Epithelial cell of prostate (primary cell): ENCODE data around the gene MSI2.

ENCODE experiments used
- DNase-seq: peaks from one replicate; pipeline ENCODE4 v3.0.0-alpha.2; 2011; ENCODE audit warnings: low read depth, low spot score
- H3K27ac ChIP-seq: fragments of 450-650 bp; 2 replicates; pipeline ENCODE4 v1.5.1; 2017; ENCODE audit warnings: mild to moderate bottlenecking

MSI2 gene

DNA sequence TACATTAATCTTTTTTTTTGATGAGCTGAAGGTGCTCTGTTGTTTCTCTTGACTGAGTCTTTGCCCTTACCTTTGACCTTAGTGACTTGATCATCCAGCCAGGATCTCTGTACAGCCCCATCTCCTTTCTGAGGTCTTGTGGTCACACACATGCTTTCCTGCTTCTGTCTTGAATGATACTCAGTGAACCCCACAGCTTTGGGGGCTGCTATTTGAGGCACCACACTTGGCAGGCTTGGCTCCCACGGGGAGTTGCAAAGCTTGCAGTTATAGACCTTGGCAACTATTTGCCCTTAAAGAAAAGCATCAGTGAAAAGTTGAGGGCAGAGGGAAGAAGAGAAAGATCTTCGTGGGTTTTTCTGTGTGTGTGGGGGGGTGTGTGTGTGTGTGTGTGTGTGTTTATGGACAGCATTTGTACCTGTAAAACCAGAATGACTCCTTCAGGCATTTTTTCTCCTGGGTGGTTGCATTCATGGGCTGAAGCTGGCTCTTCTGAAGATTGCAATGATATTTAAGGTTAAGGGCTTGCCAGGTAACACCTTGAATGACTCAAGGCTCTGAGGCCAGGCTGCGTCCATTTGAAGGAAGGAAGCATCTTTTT, 101.6 kb downstream of the MSI2 start:
- H3K27ac ChIP-seq = peak overlapping the region; percentile 65
- peak; percentile 84 for DNase-seq

DNA sequence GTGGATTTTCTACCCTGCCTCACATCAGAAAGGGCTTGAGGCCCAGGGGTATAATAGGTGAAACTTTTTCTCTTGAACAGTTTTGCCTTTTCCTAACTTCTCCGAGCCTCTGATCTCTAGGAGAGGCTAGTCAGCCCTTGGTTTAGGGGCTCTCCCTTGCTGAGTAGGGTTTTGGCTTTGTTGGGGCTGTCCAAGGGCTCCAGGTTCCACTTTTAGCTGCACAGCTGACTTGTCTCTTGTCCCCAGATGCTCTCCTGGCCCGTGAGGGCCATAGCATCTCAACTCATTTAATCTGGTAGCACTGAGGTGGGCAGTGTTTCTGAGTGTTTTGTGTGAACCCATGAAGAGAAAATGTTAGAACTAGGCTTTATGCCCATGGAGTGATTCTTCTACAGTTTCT, 103.9 kb downstream of the MSI2 start:
- no peak overlapping the region for H3K27ac ChIP-seq
- DNase-seq = no peak

DNA sequence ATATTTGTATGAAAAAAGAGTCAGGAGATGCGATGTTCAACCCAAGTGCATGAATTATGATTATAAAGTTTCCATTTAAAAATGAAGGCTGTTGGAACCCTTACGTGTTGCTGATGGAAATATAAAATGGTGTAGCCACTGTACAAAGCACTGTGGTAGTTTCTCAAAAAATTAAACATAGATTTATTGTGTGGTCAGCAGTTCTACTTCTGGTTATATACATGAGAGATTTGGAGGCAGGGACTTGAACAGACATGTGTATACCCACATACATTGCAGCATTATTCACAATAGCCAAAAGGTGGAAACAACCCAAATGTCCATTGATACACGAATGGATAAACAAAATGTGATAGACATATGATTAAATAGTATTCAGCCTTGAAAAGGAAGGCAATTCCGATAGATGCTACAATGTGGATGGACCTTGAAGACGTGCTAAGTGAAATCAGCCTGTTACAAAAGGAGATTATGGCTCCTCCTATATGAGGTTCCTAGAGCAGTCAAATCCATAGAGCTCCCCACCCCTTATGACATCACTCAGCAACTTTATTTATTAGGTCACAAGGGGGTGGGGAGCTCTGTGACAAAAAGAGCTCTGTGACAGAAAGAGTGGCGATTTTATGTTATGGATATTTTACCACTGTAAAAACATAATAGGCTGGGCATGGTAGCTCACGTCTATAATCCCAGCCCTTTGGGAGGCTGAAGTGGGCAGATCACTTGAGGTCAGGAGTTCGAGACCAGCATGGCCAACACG, 106.7 kb downstream of the MSI2 start:
- DNase-seq = no peak
- no peak overlapping the region for H3K27ac ChIP-seq

DNA sequence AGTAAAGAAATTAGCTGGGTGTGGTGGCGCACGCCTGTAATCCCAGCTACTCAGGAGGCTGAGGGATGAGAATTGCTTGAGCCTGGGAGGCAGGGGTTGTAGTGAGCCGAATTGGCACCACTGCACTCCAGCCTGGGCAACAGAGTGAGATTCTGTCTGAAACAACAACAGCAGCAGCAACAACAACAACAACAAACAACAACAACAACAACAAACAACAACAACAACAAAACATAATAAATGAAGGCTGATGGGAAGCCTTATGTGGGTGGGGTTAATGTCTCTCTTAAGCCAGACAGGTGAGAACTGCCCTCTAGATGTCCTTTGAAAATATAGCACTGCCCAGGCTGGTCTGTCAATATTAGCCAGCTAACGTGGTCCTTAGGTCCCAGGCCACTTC, 107.3 kb downstream of the MSI2 start:
- no peak for DNase-seq
- no peak overlapping the region for H3K27ac ChIP-seq

DNA sequence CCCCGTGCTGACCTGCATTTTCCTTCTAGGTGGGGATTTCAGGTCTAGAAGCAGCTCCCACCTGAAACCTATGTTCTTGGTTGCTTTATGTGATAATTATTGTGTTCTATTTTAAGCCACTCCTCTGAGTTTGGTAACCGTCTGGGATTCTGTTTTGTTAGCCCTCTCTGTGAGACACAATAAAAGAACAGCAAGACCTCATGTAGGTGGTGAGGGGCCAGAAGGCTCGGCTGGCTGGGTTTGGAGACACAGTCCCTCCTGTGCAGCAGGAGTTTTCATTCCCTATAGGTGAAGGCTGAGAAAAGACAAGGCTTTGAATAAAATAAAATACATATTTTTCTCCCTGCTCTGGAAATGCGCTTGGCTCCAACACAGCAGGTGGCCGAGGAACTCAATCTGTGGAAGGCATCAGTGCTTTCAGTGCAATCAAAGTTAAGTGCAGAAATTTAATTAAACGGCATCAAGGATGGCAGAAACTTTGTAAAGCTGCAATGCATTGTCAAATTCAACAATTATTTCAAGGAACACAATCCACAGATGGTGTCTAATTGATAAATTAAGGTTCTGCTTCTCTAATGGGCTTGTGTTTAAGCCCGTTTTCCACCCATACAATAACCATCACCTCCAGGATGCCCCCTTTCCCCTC, 107.8 kb downstream of the MSI2 start:
- DNase-seq = no peak
- H3K27ac ChIP-seq = no peak overlapping the region

DNA sequence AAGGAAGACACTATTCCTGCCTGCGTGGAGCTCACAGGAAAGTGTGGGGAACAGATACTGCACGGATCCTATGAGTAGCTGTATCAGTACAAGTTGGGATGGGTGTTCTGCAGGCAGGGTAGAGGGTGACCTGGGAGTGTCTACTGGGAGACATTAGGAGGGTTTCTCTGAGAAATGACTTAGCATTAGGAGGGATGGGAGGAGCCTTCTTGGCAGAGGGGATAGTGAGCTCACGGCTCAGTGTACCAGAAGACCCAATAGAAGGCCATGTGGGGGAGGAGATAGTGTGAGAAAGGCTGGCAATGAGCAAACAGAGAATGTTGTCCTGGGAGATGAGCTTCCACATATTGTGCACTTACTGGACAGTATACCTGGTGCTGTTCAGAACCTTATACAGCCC, 109.1 kb downstream of the MSI2 start:
- DNase-seq = no peak
- H3K27ac ChIP-seq = no peak overlapping the region

DNA sequence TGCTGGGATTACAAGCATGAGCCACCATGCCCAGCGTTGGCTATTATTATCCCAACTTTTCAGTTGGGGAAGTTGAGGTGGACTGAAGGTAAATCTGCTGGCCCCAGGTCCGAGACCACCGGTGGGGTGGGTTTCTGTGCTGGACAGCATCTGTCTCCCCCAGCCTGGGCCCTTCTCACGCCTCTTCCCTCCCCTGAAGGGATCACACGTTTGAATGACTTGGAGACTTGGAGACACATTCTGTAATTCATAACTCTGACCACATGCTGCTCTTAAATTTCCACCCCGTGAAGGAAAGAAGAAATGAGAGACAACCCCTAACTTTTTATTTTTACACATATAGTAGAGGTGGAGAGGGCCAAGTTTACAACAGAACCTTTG, 109.8 kb downstream of the MSI2 start:
- H3K27ac ChIP-seq = no peak overlapping the region
- DNase-seq = no peak

DNA sequence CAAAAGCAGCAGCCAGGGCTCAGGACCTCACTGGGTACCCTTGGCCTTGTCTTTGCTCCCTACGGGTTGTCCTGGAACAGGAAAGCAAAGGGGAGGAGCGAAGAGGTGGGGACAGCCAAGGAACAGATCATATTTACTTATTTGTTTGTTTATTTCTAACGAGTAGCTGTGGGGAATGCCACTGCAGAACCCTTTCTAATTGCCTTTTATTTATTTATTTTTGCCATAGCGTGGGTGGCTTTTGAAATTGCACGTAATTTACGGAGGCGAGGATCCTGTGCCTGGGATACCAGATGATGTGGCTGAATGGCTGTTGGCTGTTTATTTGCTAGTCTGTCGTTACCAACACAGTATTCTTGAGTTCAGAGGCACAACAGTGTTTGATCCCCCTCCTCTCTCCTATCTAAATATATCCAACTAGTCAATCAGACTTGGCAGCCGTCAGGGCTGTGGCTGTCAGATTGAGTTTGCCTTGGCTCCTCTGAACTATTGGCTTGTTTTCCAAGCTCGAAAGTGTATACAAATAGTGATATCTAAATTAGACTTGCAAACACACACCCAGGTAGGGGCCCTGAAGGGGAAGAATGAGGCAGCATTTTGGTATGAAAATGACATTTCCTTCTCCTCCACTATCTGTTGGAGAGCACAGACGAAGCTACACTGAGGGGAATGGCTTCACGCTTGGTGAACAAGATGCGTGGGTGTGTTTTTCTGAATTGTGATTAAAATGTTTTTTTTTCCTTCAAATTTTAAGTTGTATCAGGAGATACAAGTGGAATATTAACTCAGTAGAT, 110.4 kb downstream of the MSI2 start:
- H3K27ac ChIP-seq = no peak overlapping the region
- no peak for DNase-seq

DNA sequence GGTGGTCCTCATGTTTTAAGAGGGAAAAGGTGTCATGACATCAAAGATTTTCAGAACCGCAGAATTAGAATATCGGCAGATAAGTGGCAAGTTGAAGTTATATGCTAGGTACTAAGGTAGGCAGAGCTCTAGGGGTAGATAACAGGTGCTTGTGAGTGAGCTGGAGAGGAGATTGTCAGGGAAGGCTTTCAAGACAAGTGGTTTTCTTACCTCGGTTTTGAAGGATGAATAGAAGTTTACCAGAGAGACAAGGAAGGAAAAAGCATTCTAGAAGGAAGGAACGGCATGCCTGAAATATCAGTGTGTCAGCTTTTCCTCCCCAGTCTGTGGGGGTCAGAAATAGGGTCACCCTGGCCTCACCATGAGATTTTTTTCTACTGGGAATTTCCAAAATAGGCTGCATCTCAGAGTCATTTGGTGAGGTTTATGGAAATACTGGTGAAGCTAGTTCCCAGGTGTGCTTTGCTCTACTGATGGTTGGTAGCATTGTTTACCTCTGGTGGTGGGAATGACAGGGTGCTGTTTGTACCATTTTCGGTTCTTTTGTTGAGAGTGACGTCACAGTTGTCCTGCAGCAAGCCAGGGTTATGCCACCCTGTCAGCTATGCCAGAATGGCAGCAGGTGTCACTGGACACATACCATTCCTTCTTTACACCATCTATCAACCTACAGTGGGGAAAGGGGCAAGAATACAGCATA, 112.5 kb downstream of the MSI2 start:
- H3K27ac ChIP-seq = peak overlapping the region; percentile 86

DNA sequence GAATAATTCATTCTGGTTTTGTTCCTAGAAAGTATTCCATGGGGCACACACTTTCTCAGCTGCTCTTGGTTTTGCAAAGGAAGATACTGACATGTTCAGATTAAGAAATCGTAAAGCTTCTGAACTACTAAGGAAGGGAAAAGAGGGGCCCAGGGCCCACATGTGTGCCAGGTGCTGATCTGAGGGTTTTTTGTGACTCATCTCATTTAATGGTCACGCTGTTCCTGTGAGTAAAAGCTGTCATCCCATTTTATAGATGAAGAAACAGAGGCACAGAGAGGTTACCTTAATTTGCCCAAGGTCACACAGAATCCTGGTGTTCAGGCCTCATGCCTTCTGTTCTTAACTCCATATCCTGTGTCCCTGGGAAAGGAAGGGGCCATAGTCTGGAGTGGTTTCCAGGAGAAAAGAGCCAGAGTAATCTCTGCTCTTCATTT, 113.2 kb downstream of the MSI2 start:
- H3K27ac ChIP-seq = peak overlapping the region; percentile 86
- no peak for DNase-seq

More for the DNA sequence above, 112.5 kb downstream of the MSI2 start:
- no peak for DNase-seq

DNA sequence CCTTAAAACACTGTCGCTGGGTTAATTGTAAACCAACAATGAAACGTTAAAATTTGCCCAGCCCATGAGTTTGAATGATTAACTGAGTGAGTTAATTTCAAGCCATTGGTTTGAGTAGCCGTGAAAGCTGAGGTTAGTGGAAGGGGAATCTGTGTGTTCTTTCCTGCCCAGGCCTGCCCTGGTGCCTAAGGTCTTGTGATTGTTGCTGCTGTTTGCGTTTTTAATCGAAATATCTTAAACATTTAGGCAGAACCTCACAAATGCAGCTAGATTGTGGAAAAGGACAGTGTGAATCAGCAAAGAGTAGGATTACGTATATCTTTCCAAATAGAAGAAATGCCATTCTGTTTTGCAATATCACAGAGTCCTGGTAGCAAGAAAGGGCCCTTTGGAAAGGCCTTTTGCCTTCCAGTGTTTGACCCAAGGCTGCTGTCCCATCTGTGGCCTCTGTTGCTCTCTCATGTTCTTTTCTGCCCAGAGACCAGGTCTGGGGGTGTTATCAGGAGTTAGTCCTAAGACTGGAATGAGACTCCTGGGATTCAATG, 113.8 kb downstream of the MSI2 start:
- peak; percentile 77 for DNase-seq
- peak overlapping the region; percentile 86 for H3K27ac ChIP-seq

DNA sequence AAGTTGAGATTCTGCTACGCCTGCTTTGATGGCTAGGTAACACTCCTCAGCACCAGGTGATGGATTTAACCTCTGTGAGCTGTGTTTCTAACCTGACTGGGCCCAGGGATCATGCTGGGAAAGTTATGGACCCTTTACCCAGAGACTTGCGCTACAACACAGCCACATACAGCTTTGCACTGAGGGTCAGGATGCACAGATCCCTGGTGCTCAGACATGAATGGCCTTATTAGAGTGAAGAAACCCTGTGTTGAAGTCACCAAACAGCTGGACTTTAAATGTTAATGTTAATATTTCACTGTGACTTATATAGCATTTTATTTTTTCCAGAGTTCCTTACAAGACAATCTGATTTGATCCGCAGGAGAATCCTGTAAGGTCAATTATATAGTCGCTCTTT, 114.3 kb downstream of the MSI2 start:
- peak overlapping the region; percentile 86 for H3K27ac ChIP-seq
- no peak for DNase-seq

DNA sequence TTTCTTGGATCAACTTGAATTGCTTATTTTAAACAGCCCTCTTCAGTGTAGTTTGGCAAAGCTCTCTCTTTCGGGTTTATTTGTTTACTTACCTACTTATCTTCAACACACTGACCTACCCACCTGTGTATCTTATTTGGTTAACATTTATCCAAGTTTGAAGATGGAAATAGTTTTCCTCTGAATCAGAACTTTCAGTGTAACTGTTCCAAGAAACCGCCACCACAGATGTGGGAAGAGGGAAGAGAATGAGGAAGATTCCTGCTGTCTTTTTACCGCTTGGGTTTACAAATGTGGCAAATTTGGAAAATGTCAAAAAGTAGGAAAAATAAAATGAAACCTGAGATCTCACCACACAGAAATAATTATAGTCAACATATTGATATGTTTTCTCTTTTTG, 115.8 kb downstream of the MSI2 start:
- no peak for DNase-seq
- no peak overlapping the region for H3K27ac ChIP-seq

DNA sequence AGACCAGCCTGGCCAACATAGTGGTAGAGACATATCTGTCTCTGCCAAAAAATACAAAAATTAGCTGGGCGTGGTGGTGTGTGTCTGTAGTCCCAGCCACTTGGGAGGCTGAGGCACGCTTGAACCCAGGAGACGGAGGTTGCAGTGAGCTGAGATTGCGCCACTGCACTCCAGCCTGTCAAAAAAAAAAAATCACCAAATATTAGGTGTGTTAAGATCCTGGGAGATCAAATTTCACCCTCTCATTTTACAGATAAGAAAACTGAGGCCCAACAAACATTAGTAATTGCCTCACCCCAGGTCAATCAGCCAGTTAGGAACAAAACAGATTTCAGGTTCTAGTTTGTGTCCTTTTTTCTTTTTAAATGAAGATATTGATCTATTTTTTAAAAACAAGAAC, 116.7 kb downstream of the MSI2 start:
- DNase-seq = no peak
- H3K27ac ChIP-seq = no peak overlapping the region

DNA sequence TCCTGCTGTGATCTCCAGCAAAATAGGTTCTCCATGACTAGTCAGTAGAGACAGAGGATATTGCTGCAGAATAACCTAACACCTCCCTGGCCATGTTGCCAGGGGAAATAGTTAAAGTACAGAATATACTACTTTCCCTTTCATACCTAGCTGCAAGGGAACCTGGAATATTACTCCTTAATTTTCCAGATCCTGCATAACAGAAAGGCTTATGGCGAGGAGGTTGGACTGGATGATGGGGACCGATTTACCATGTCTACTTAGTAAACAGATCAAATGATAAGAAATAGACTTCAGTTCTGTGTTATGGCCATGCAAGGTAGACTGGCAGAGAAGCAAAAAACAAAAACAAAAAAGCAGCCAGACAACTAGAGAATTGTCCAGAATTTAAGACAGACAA, 117.4 kb downstream of the MSI2 start:
- DNase-seq = no peak
- no peak overlapping the region for H3K27ac ChIP-seq

DNA sequence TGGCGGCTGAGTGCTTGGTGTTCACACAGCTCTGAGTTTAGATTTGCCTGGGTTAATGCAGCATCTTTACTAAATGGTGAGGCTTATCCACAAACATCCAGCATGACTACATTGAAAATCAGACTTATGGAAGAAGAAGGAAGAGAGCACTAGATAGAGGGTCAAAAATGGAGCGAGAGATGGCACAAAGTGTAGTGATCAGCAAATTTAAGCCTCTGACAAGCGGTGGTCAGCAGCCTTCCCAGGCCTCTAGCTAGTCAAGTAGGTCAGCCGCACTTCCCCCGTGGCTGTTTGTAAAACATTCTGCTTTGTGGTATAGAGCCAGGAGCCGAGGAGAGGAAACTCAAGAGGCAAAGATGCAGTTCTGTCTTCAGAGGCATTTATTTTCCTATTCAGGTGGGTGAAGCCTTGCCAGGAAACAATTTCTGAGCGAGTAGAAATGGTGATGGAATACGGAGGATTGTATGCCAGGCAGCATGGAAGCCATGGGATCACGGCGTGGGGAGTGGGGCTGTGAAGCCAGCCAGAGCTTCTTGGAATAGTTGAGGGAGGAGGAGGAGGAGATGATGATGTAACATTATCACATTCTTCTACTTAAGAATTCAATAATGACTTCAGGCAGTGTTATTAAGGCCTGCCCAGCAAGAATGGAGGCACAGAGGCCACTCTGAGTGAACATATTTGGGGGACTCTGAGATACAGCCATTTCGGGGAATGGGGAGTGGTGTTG, 118.9 kb downstream of the MSI2 start:
- no peak for DNase-seq
- peak overlapping the region; percentile 31 for H3K27ac ChIP-seq

DNA sequence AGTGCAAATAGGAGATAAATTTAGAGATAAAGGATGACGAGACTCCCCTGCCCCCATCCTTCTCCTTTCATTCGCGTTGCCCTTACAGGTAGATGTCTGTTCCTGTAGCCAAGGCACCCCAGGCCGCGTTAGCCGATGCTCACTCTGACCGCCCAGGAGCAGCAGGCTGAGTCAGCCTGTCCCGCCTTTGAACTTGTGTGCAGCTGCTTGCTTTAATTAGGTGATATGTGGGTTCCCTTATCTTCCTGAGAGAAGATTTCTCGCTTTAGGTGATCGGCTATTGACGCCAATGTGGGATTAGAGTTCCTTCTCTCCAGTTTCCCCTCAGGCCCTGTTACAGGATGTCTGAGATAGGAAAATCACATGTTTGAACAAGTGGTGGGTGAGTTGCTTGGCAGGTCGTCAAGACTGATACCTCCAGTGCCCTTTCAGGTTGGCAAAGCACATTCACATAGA, 119.5 kb downstream of the MSI2 start:
- peak; percentile 46 for DNase-seq
- peak overlapping the region; percentile 31 for H3K27ac ChIP-seq

DNA sequence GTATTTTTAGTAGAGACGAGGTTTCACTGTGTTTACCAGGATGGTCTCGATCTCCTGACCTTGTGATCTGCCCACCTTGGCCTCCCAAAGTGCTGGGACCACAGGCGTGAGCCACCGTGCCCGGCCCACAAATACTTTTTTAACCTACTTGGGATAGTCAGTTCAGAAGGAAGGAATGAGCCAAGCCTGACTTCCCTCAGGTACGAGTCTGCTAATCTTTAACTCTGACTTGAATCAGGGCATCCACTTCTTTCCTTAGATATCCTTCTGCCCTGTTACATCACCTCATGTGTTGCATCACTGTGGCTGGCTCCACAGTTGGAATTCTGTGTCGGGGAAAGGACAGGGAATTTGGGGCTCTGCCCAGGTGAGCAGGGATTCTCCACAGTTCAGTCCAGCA, 120.8 kb downstream of the MSI2 start:
- H3K27ac ChIP-seq = no peak overlapping the region
- no peak for DNase-seq

DNA sequence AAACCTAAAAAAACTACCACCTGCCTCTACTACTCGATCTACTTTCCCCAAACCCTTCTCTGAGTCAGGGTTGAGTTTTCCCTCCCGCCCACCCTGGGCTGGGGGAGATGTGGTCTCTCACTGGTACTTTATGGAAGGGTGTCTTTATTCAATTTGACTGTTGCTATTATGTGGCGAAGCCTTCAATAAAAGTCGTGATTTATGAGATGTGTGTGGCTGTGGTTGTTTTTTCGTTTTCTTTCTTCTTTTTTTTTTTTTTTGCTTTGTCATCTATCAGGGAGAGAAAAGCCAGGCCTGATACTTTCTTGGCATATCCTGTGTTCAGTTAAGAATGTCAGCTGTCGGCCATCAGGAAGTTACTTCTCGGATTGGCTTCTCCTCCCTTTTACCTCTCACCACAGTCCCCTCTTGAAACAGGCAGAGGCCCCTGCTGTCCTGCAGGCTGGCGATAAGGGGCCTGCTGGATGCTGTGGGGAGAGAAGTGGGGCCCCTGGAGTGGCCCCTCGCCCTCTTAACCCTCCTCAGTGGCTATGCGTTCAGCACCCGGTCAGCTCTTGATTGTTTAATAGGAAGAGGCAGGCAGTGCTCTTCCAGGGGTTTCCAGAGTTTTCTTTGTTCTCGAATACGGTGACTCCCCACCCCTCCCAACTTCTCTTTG, 123.0 kb downstream of the MSI2 start:
- DNase-seq = no peak
- no peak overlapping the region for H3K27ac ChIP-seq
